ENCODE measurements around the gene LCNL1. TPM values are rescaled to one million over a fixed set of nuclear protein-coding genes. Genes with fewer than 3 reads are reported as not detected.

The LCNL1 gene
- total RNA-seq, 4 donors from 2014 or later = 0.28 to 0.47 (median 0.36) TPM; not detected in 1

DNA sequence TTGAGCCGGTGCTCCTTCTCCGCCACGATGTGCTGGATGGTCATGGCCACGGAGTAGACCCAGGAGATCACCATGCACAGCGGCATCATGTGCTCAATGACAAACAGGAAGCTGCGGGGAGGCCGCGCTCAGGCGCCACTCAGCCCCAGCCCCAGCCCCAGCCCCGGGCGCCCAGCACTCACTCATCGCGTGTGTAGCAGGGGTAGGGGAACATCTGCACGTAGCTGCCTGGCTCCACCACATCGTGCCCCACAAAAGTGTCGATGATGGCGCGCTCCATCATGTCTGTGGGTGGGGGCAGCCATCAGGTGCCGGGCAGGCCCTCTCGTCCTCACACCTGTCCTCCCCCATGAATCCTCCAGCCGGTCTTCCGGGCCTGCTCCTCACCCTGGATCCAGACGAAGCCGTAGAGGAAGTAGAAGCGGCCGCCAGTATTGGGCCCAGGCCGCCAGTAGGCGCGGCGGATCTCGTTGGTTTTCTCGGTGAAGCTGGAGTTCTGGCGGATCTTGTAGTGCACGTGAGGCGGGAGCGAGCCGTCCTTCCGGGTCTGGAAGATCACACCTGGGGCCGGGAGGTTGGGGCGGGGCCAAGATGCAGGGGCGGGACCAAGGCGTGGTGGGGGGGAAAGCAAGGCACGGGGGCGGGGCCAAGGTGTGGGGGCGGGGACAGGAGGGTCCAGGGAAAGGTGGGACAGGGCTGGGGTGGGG, 35.2 kb downstream of the LCNL1 start:
- TF ChIP-seq CTCF (IDR thresholded peaks at IDR 0.05) = no peak
- no peak for ATAC-seq (ENCODE audit: low FRiP score)
- DNase-seq (ENCODE audit: low spot score) = no peak

DNA sequence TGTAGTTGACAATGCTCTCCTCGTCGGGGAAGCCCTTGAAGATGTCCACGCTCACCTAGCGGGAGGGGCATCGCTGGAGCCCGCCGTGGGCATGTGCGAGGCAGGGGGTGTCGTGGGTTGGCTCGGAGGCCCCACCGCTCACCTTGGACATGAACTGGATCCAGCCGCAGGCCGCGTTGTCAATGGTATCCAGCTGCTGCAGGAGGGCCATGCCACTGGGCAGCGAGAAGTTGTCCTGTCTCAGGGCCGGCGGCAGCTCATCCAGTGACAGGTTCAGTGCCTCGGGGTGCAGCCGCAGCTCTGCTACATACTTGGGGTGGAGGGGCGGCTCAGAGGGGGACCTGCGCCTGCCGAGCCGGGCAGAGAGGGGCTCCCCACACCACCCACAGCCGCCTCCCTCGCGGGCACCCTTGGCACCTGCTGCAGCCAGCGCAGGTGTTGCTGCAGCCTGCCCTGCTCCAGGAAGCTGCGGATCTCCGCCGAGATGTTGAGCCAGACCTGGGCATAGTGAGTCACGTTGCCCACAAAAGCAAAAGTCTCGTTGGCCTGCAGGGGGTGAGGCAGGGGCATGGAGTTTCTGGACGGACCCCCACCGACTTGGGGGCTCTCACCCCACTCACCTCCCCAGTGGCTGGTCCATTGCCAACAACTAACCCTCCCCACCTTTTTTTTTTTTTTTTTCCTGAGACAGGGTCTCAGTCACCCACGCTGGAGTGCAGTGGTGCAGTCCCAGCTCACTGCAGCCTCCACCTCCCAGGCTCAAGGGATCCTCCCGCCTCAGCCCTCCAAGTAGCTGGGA, 36.2 kb downstream of the LCNL1 start:
- no peak for TF ChIP-seq CTCF (IDR thresholded peaks at IDR 0.05)
- DNase-seq (ENCODE audit: low spot score) (no peak), ATAC-seq (ENCODE audit: low FRiP score) (no peak)

DNA sequence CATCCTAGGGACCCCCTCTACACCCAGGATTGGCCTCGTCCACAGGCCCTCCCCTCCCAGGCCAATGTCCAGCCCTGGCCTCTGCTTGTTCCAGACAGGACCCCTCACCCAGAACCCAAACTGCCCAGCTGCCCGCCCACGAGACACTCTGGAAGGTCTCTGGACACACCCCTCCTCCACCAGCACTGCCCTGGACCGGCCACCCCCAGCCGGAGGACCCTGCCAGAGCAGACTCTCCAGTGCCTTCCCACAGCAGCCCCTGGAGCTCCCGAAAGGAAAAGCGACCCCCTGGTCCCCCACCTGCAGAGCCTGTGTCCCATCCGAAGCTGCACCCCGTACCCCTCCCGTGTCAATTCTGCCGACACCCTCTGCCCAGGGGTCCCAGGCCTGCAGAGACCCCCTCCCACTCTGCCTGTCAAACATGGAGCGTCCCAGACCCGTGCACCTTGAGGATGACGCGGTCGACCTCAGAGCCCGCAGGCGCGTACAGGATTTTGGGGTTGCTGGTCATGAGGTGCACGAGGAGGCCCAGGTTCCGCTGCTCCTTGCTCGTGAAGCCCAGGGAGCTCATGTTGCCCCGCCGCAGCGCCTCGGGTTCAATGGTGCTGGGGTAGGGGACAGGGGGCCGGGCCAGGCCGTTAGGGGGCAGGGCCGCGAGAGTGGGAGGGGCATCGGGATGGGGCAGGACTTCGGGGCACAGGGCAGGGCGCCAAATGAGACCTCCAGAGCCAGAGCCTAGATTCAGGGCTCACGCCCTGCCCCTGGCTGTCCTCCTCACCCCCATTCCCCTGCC, 37.3 kb downstream of the LCNL1 start:
- no peak for TF ChIP-seq CTCF (IDR thresholded peaks at IDR 0.05)
- ATAC-seq (ENCODE audit: low FRiP score) (no peak), DNase-seq (ENCODE audit: low spot score) (no peak)

- DNase-seq (ENCODE audit: low spot score) = no peak
- no peak for TF ChIP-seq CTCF (IDR thresholded peaks at IDR 0.05)
- no peak for ATAC-seq (ENCODE audit: low FRiP score)
Measured at GRCh38 chr9:137020771-137021567, 38.2 kb downstream of the LCNL1 start.

DNA sequence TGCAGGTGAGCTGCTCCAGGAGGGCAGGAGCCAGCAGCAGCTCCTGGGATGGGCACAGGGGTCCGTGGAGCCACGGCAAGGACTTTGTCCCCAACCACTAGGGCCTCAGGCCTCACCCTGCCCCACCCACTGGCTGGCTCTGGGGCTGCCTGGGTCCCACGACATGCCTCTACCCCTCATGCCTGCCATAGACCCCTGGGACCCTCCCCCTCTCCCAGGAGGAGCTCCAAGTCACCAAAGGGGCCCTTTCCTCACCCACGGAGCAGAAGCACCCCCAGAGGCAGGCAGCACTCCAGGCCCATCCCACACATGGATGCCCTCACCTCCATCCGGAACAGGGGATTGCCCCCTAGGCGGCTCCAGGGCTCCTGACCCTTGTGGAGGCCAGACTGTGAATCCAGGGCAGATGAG, 38.8 kb downstream of the LCNL1 start:
- TF ChIP-seq CTCF (IDR thresholded peaks at IDR 0.05) = no peak
- ATAC-seq (ENCODE audit: low FRiP score) (no peak), DNase-seq (ENCODE audit: low spot score) (no peak)

GRCh38 chr9:137021979-137022661, 39.3 kb downstream of the LCNL1 start:
- ATAC-seq (ENCODE audit: low FRiP score) (no peak), DNase-seq (ENCODE audit: low spot score) (no peak)
- TF ChIP-seq CTCF (IDR thresholded peaks at IDR 0.05) = no peak
